Stimulated activated CD8-positive, alpha-beta memory T cell treated with anti-CD3 and anti-CD28 coated beads, Interleukin-2, amount 100 ng/mL, for 48 hours (primary cell): ENCODE measurements around the gene RAG2.

Experiments used
- DNase-seq, 2 donors: peaks; one replicate each; pipeline ENCODE4 v3.0.0-alpha.2; 2020; ENCODE audit warnings: low read depth in 2 of 2

The RAG2 gene

DNA sequence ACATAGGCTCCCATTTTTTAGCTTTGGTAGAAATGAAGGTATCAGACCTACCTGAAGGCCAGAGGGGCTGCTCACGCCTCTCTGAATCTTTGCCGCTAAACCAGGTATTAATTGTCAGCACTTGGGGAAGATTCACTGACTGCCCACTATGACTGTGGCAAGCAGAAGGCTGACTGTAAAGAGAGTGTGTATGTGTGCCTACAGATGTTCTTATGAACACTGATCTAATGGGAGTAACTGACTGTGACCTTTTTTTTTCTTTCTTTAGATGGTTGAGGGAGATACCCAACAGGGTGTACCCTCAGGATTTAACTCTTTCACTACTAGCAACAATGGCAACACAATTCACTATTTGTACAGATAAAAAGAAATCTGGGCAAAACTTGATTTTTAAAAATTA is at the start of gene RAG2:
RAG2 (minus strand) TSS at position 186 of the 400 bp plus-strand sequence. CDS start 4,068 bp downstream, outside the sequence.
- DNase-seq = no peak

DNA sequence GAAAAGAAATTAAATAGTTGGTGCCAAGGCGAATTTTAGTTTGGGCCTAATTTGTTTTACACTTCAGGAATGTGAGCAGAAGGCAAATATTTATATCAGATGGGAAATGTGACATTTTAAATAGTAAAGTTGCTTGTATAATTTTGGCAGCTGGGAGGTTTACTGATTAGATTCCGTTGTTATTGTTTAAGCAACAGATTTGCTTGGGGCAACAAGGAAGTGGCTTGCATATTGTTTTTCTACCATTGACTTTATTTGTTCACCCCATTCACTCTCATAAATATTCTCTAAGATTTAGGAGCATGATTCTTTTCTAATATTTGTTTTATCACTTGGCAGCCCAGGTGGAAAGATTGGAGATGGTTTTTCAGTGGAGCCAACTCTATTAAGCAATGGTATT is 40.5 kb upstream of the RAG2 start:
- DNase-seq = no peak

DNA sequence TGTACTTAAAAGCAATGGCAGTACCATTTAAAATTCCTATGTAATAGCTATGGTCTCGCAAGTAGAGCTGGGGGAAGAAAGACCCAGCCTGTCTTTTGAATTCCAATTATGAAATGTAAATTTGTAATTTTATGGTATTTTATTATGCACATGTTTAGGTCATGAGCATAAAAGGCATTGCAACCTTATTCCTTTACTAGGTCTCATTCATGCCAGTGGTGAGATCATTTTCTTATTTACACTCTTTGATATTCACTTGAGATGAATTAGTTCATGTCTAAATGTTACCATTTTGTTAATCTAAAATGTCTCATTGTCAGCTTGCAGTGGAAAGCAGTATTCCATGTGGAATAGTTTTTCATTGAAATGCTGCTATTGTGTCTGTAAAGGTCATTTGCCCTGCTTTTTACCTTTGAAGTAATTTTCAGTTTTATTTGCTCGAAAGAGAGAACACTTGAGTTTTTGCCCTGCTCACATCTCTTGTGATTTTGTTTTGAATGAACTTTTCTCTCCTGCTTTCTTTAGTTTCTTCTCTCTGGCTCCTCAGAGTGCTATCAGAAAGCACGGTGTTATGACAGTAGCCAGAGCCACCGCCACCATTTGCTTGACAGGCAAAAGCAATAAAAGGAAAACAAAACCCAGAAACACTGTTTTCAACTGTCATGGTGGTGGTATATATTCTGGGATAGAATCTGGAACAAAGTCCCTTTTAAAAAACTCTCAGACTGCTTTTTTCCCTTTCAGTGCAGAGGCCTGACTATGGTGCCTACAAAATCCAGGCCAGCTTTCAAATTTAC is 37.2 kb upstream of the RAG2 start:
- no peak for DNase-seq

DNA sequence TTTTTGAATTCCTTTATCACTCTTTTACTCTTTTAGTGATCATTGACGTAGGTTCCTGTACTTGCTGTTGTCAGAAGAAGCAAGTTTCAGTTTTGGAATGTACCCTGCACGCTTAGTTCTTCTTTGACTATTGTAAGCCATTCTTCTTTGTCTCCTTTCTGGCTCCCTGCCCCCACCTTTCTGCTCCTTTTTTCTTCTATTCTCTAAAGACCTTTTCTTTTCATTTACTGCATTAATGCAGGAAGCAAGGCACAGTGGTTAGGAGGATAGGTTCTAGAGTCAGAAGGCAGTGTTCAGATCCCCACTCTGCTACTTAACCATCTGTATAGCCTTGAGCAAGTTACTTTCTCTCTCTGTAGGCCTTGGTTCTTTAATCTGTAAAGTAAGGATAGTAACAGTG is 33.7 kb upstream of the RAG2 start:
- DNase-seq = no peak

DNA sequence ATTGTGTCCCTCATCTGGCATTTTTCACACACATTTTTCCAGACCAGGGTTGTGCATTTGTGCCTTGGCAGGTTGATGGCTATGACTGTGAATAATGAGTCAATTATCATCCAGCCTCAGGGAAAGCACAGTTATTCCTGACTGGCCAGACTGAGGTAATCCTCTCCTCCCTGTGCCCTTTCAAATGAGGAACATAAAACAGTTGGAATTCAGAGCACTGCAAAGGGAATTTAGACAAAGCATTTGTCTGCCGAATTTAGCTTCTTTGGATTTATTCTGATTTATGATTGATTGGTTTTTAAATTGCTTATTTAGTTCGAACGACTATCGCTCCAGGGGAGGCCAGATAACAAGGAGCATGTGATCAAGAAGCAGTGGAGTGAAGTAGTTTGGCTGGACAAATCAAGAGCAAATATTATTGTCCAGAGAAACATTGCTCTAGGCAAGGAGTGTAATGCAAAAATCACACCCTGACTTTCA is 30.8 kb upstream of the RAG2 start:
- no peak for DNase-seq

DNA sequence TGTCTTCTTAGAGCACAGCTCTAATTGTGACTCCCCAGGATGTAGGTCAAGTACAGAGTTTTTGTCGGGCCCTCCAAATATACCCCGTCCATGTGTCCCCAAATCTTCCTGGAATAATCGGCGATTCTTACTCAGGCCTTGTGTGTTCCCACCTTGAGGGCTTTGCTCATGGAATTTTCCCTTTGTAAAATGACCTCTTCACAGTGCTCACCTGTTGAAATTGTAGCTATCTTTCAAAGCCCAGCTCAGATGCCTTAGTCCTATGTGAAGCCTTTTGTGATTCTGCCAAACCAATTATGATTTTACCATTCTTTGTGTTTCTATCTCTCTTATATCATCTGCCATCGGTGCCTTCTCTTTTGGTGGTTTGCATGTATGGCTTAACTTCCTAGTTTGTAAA is 30.1 kb upstream of the RAG2 start:
- DNase-seq = no peak

DNA sequence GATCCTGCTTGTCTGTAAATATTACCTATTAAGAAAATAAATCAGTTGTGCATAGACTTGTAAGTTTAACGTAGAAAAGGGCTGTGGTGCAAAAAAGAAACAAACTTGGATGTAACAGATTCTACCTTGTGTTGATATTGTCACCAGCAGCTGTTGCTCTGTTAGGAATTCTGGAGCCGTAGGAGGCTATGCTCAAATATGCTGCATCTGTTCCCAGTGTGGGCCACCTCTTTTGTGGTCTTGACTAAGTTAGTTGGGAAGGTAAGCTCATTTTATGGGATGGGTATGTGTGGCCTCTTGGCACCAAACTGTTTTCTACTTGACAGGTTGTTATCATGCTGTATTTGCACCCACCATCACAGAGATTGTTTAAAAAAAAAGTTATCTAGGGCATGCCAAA is 29.4 kb upstream of the RAG2 start:
- no peak for DNase-seq

DNA sequence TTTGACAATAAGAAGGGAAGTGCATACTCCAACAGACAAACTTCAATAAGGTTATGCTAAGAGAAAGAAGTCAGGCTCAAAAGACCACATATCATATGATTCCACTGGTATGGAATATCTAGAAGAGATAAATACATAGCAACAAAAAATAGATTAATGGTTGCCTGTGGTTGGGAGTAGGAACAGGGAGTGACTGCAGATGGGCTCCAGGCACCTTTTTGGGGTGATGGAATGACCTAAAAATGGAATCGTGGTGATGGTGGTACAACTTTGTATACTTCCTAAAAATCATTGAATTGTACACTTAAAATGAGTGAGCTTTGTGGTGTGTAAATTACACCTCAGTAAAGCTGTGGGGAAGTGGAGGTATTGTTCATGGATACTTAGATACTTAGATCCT is 29.0 kb upstream of the RAG2 start:
- DNase-seq = no peak

DNA sequence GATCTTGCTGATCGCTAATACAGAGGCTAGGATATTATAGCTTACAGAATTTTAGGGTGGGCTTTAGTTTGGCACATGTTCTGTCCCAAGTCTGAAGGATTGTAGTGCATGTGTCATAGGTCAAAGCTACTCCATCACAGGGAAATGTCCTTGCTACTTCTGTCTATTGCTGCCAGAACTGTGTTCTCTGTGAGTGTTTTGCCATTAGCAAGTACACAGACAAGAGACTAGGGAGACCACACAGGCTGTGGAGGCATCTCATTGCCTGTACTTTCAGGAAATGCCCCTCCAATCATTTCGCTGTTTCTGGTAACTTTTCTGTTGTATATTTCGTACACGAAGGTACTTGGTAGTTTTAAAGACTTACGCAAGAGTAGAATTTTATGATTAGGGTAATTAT is 25.5 kb upstream of the RAG2 start:
- no peak for DNase-seq

DNA sequence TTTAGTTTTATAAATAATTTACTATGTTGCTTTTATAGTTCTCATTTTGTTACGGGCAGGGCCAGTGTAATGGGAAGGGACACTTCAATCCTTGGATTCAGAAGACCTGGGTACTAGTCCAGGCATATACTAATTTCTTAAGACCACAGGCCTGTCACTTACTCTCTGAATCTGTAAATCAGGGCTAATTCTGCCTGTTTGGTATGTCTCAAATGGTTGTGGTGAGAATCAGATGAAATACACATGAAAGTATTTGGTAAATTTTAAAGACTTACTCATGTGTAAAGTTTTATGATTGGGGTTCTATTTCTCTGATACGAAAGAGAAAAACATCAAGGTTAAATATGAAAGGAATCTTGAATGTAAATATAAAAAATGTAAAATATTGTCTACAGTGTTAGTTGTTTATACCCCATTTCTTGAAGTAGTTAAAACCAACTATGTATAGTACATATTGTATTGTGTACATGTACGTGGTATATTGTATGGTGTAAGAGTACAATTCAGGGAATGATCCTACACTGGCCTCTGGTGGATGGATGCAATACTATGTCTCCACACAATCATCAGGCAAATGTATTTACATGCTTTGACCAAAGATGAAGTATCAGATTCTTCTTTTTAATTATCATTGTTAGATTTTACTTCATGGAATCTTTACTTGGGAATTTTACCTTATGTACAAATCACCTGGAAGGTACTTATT is 24.5 kb upstream of the RAG2 start:
- no peak for DNase-seq

DNA sequence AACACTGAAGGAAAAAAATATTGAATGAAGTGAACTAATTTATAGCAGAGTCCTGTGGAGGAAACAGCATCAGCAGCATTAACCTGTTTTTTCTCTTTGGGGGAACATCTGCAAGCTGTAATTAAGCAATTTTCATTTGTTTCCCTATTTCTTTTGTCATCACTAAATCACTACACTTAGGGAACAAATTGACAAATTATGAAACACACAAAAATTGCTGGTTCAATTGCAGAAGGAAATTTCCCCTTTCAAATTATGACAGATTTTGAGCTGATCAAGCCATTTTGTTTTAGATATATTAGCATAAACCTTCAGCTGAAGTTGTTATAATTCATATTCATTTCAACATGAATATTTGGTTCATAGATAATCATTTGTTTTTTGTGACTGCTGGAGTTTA is 22.2 kb upstream of the RAG2 start:
- no peak for DNase-seq

DNA sequence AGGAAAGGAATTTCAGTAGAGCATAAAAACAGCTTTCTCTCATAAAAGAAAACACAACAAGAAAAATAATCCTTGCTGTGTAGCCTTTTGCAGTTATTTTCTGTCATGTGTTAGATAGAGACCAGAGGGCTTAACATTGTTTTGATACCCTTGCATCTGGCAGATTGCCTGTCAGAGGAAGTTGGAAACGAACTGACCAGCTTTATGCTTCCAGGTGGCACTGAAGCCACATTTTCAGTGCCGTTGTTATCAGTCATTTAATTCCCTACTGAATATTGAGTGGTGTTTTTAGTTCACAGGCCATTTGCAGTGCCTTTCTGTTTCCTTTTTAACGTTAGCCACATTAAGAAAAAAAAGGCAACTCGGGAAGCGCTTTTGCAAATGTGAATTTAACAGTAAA is 21.5 kb upstream of the RAG2 start:
- DNase-seq = no peak

DNA sequence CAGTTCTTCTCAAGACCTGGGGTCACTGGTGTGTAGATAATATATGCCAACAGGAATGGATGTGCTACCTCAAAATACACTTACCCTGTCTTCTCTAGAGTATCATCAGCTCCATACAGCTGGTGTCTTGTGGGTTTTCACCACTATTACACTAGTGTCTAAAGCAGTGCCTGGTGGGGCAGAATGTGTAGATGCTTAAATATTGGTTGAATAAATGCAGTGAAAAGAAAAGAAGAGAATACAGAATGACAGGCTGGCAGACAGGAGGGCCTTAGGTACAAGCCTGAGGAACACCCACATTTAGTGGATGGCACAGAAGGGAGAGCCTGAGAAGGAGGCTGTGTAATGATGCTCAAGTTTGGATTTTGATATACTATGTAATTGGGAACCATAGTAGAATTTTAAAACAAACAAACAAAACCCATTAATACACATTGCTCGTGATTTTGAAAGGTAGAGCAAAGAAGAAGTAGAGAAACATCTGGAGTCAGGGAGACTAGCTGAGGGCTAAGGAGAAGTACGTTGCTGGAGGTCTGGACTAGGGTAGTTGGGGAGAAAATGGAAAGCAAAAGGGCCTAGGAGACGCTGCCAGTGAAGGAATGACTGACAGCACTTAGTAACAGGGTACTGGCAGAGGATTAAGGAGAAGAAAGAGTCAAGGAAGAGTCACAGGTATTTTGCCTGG is 20.5 kb upstream of the RAG2 start:
- DNase-seq = no peak

DNA sequence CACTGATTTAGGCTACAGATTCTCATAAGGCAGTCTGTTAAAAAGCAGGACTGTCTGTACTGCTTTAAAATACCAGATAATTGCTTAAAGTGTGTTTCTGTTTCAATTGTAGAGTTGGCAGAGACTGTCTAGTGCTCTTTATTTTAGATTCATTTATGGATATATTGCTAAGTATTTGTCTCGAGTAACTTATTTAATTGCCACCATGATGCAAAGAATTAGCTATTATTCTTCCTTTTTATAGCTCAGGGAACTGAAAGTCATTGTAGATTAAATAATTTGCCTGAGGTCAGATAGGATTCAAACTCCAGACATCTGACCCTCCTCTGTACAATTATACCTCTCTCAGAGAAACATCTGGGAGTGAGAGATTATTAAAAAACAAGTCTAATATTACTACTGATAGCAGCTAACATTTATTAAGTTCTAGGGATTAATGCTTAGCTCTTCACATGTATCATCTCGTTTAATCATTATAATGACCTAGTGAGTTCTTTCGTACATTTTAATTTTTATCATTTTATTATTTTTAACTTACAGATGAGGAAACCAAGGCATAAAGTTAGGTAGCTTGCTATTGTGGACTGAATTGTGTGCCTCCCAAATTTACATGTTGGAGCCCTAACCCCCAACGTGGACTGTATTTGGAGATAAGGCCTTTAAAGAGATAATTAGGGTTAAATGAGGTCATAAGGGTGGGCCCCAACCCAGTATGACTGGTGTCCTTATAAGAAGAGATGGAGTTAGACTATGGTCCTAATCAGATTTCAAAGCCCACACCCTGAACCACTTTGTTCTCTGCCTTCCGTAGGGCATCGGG is 19.7 kb upstream of the RAG2 start:
- no peak for DNase-seq

DNA sequence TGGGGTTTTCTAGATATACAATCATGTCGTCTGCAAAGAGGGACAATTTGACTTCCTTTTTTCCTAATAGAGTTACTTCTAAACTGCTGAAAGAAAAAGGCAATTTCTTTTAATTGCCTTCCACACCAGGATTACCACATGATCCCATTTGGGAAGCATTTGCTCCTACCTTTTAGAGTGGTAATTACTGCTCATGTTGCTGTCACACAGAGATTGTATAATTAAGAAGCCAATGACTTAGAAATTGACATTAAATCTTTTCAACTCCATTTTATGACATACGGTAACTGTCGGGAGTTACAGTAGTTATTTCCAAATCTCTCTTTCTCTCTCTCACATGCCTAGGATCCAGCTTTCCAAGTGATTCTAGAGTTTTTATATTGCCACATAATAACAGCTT is 17.8 kb upstream of the RAG2 start:
- no peak for DNase-seq

DNA sequence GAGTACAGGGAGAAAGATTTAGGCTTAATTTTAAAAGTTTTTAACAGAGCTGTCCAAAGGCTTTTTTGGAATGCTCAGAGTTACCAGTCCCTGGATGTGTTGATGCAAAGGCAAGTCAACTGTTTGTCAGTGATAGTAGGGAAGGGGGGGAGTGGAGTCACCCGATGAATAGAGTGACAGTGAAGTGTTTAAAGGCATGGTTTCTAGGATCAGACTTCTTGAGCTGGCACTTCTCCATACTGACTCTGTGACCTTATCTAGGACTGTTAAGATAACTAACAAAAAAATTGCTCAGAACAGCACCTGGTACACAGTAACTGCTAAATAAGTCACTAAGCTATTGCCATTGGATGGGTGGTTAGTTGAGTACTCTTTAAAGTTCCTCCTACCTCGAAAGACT is 11.3 kb upstream of the RAG2 start:
- DNase-seq = no peak

DNA sequence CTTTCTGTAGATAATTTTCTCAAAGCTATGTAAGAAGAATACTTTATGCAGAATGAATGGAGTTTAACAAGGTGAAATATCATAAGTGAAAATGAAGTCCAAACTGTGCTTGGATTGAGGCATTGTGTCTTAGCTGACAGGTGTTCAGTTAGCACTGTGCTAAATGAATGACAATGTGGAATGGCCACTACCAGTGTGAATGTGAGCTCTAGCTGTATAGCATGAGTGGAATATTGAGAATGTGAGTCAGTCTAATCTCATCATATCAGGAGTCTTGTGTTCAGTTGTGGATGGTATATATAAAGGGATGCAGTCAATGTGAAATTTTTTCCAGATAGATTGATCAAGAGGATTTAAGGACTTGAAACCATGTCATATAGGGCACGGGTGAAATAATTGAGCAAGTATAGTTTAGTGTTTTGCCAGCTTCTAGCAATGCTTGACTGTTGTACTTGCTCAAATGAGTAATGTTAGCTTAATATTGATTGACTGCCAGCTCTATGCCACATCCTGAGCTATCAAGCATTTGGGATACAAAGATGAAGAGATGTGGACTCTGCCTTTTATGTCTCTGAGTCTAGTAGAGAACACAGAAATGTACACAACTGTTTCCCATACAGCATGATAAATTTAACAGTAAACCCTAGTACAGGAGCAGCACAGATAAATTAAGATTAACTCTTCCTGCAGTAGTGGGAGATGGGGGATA is 10.6 kb upstream of the RAG2 start:
- DNase-seq = no peak

DNA sequence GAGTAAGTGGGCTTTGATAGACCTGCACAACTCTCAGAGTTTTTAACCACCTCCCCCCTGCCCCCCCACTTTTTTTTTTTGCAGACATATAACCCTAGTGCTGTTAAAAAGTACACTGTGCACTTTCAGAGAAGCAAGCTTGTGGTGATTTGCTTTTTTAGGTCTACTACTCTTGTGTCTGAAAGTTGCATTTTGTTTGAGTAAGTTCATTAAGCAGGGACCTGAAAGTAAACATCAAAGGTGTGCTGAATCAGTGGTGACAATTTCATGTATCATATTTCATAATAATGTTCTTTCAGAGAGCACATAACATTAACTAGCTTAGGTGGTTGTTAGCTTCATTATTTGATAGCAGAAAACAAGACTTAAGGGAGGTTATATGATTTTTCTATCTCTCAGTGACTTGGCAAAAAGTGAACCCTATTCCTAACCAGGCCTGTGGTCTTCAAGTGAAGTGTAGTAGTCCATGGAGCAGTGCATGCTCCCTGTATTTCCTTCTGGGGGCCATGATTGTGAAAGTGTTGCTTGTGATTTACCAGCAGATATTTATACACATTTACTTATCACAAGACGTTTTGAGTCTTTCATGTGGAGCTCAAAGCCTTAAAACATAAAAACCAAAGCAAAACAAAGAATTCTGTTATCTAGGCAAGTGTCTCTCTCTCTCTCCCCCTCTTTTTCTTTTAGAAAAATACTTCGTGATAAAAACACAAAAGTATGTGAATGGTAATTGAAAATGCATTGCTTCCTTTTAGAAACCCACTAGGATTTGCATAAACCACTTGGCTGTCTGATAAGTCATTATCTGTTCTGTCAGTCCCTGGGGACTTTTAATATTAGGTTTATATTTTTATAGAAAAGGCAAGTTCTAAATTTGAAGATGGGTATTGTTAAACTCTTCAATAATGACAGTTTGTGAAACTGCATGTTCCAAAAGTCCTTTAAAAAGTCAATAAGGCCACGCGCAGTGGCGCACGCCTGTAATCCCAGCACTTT is 7.5 kb upstream of the RAG2 start:
- DNase-seq = no peak

DNA sequence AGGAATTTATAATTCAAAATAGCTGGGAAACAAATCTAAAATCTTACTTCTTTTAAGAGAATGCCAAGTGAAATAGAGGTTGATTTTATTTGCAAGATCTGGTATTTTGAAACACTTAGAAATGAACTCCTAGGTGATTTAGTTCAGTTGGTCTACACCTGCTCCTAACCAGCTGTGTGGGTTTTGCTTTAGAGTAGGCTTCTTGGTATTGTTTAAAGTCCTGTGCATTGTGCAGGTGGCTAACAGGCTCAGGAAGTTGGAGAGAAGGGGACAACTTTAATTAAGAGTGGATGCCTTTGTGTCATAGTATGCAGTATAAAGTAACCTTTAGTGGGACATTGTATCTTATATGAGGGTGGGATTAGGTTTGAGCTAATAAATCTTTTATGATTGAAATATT is 4.1 kb upstream of the RAG2 start:
- DNase-seq = no peak

DNA sequence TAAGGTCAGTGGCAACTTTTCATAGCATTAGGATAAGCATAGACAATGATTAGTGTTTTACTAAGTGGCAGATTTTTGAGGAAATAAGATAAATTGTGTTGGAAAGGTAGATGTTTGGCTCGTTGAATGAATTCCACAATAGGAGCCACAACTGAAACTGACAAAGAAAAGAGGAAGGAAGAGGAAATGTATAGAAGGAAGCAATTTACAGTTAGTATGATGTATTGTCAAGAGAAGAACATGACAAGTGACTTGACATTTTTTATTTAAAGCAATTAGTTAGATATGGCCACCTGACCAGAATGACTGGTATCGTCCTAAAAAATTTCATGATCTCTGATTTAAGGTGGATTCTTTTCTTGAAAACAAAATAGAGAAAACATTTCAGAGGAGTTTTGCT is 3.1 kb upstream of the RAG2 start:
- DNase-seq = no peak
